ENCODE data around the gene FRY. TPM values are rescaled to one million over a fixed set of nuclear protein-coding genes. Genes with fewer than 3 reads are reported as not detected.

FRY gene
- total RNA-seq, 2 experiments from 2014 or later = 0.52 to 0.58 TPM

GRCh38 chr13:32168131-32168530 lies 136.6 kb downstream of the FRY start:
- Mint-ChIP-seq H3K27ac (no peak overlapping the region), H3K36me3 (no peaks in the 10 kb centered on the region), H3K27me3 (no peaks in the 10 kb centered on the region), H3K4me1 (no peaks in the 10 kb centered on the region), H3K4me3 (no peak overlapping the region), H3K9me3 (no peaks in the 10 kb centered on the region)
- DNase-seq = no peak

- no peak for DNase-seq
- no peak overlapping the region for H3K27ac Mint-ChIP-seq
- H3K9me3 Mint-ChIP-seq = no peaks in the 10 kb centered on the region
- H3K27me3 Mint-ChIP-seq = no peaks in the 10 kb centered on the region
- no peaks in the 10 kb centered on the region for H3K36me3 Mint-ChIP-seq
- H3K4me1 Mint-ChIP-seq = no peaks in the 10 kb centered on the region
- no peak overlapping the region for H3K4me3 Mint-ChIP-seq
Measured at GRCh38 chr13:32170841-32171240, 139.3 kb downstream of the FRY start.

- H3K27ac Mint-ChIP-seq = no peak overlapping the region
- H3K9me3 Mint-ChIP-seq = no peaks in the 10 kb centered on the region
- no peak overlapping the region for H3K4me3 Mint-ChIP-seq
- no peak for DNase-seq
- no peaks in the 10 kb centered on the region for H3K27me3 Mint-ChIP-seq
- H3K36me3 Mint-ChIP-seq = no peaks in the 10 kb centered on the region
- no peaks in the 10 kb centered on the region for H3K4me1 Mint-ChIP-seq
Measured at GRCh38 chr13:32173881-32174280, 142.3 kb downstream of the FRY start.

GRCh38 chr13:32174366-32174765 lies 142.8 kb downstream of the FRY start:
- no peak for DNase-seq
- no peak overlapping the region for H3K27ac Mint-ChIP-seq
- no peaks in the 10 kb centered on the region for H3K27me3 Mint-ChIP-seq
- H3K4me1 Mint-ChIP-seq = no peaks in the 10 kb centered on the region
- no peaks in the 10 kb centered on the region for H3K36me3 Mint-ChIP-seq
- H3K4me3 Mint-ChIP-seq = no peak overlapping the region
- no peaks in the 10 kb centered on the region for H3K9me3 Mint-ChIP-seq

- Mint-ChIP-seq H3K36me3 (no peaks in the 10 kb centered on the region), H3K4me3 (no peak overlapping the region), H3K27me3 (no peaks in the 10 kb centered on the region), H3K4me1 (no peaks in the 10 kb centered on the region), H3K27ac (no peak overlapping the region), H3K9me3 (no peaks in the 10 kb centered on the region)
- DNase-seq = no peak
Measured at GRCh38 chr13:32175307-32175706, 143.7 kb downstream of the FRY start.

- Mint-ChIP-seq H3K27me3 (no peaks in the 10 kb centered on the region), H3K4me1 (no peaks in the 10 kb centered on the region), H3K27ac (no peak overlapping the region), H3K9me3 (no peaks in the 10 kb centered on the region), H3K4me3 (no peak overlapping the region), H3K36me3 (no peaks in the 10 kb centered on the region)
- no peak for DNase-seq
Measured at GRCh38 chr13:32175943-32176342, 144.4 kb downstream of the FRY start.

GRCh38 chr13:32176696-32177095 lies 145.1 kb downstream of the FRY start:
- Mint-ChIP-seq H3K4me1 (no peaks in the 10 kb centered on the region), H3K9me3 (no peaks in the 10 kb centered on the region), H3K27ac (no peak overlapping the region), H3K4me3 (no peak overlapping the region), H3K36me3 (no peaks in the 10 kb centered on the region), H3K27me3 (no peaks in the 10 kb centered on the region)
- no peak for DNase-seq

- no peak overlapping the region for H3K27ac Mint-ChIP-seq
- no peaks in the 10 kb centered on the region for H3K36me3 Mint-ChIP-seq
- H3K4me3 Mint-ChIP-seq = no peak overlapping the region
- H3K4me1 Mint-ChIP-seq = no peaks in the 10 kb centered on the region
- H3K9me3 Mint-ChIP-seq = no peaks in the 10 kb centered on the region
- H3K27me3 Mint-ChIP-seq = no peaks in the 10 kb centered on the region
- DNase-seq = no peak
Measured at GRCh38 chr13:32178763-32179162, 147.2 kb downstream of the FRY start.

- DNase-seq = no peak
- no peaks in the 10 kb centered on the region for H3K4me1 Mint-ChIP-seq
- no peak overlapping the region for H3K4me3 Mint-ChIP-seq
- no peaks in the 10 kb centered on the region for H3K36me3 Mint-ChIP-seq
- no peak overlapping the region for H3K27ac Mint-ChIP-seq
- no peaks in the 10 kb centered on the region for H3K9me3 Mint-ChIP-seq
- H3K27me3 Mint-ChIP-seq = no peaks in the 10 kb centered on the region
Measured at GRCh38 chr13:32179708-32180107, 148.1 kb downstream of the FRY start.

- DNase-seq = no peak
- H3K27ac Mint-ChIP-seq = no peak overlapping the region
- H3K9me3 Mint-ChIP-seq = no peaks in the 10 kb centered on the region
- no peaks in the 10 kb centered on the region for H3K36me3 Mint-ChIP-seq
- no peaks in the 10 kb centered on the region for H3K27me3 Mint-ChIP-seq
- H3K4me3 Mint-ChIP-seq = no peak overlapping the region
- no peaks in the 10 kb centered on the region for H3K4me1 Mint-ChIP-seq
Measured at GRCh38 chr13:32187651-32188050, 156.1 kb downstream of the FRY start.

- Mint-ChIP-seq H3K4me3 (no peak overlapping the region), H3K4me1 (no peaks in the 10 kb centered on the region), H3K9me3 (no peaks in the 10 kb centered on the region), H3K36me3 (no peaks in the 10 kb centered on the region), H3K27ac (no peak overlapping the region), H3K27me3 (peaks cover 3% of the 10 kb centered on the region)
- no peak for DNase-seq
Measured at GRCh38 chr13:32191452-32191998, 160.0 kb downstream of the FRY start.

- Mint-ChIP-seq H3K9me3 (no peaks in the 10 kb centered on the region), H3K4me1 (no peaks in the 10 kb centered on the region), H3K36me3 (no peaks in the 10 kb centered on the region)
Measured at GRCh38 chr13:32195713-32196112, 164.1 kb downstream of the FRY start.

GRCh38 chr13:32199168-32199567 lies 167.6 kb downstream of the FRY start:
- Mint-ChIP-seq H3K4me3 (no peak overlapping the region), H3K9me3 (no peaks in the 10 kb centered on the region), H3K4me1 (no peaks in the 10 kb centered on the region), H3K27ac (no peak overlapping the region), H3K27me3 (peaks cover 3% of the 10 kb centered on the region), H3K36me3 (no peaks in the 10 kb centered on the region)
- DNase-seq = no peak

More at GRCh38 chr13:32195713-32196112, 164.1 kb downstream of the FRY start:
- no peak overlapping the region for H3K4me3 Mint-ChIP-seq
- H3K27me3 Mint-ChIP-seq = peaks cover 3% of the 10 kb centered on the region
- DNase-seq = no peak
- H3K27ac Mint-ChIP-seq = no peak overlapping the region

- H3K36me3 Mint-ChIP-seq = no peaks in the 10 kb centered on the region
- no peaks in the 10 kb centered on the region for H3K4me1 Mint-ChIP-seq
- no peak for DNase-seq
- H3K4me3 Mint-ChIP-seq = no peak overlapping the region
- no peaks in the 10 kb centered on the region for H3K27me3 Mint-ChIP-seq
- no peak overlapping the region for H3K27ac Mint-ChIP-seq
- H3K9me3 Mint-ChIP-seq = no peaks in the 10 kb centered on the region
Measured at GRCh38 chr13:32200741-32201140, 169.2 kb downstream of the FRY start.

GRCh38 chr13:32201809-32202208 lies 170.2 kb downstream of the FRY start:
- Mint-ChIP-seq H3K4me3 (no peak overlapping the region), H3K36me3 (no peaks in the 10 kb centered on the region), H3K27me3 (no peaks in the 10 kb centered on the region), H3K4me1 (no peaks in the 10 kb centered on the region), H3K9me3 (no peaks in the 10 kb centered on the region), H3K27ac (no peak overlapping the region)
- DNase-seq = no peak

GRCh38 chr13:32202268-32202667 lies 170.7 kb downstream of the FRY start:
- Mint-ChIP-seq H3K4me3 (no peak overlapping the region), H3K27me3 (no peaks in the 10 kb centered on the region), H3K36me3 (no peaks in the 10 kb centered on the region), H3K9me3 (no peaks in the 10 kb centered on the region), H3K27ac (no peak overlapping the region), H3K4me1 (no peaks in the 10 kb centered on the region)
- no peak for DNase-seq

GRCh38 chr13:32203221-32203620 lies 171.6 kb downstream of the FRY start:
- Mint-ChIP-seq H3K9me3 (no peaks in the 10 kb centered on the region), H3K27me3 (no peaks in the 10 kb centered on the region), H3K4me3 (no peak overlapping the region), H3K36me3 (no peaks in the 10 kb centered on the region), H3K4me1 (no peaks in the 10 kb centered on the region), H3K27ac (no peak overlapping the region)
- DNase-seq = no peak
